ENCODE results near the gene RFK.

RFK gene

GRCh38 chr9:76377791-76378190 lies 16.4 kb downstream of the RFK start:
- TF ChIP-seq ZFX (IDR thresholded peaks at IDR 0.05) = no peak
- TF ChIP-seq, protein P1, sequence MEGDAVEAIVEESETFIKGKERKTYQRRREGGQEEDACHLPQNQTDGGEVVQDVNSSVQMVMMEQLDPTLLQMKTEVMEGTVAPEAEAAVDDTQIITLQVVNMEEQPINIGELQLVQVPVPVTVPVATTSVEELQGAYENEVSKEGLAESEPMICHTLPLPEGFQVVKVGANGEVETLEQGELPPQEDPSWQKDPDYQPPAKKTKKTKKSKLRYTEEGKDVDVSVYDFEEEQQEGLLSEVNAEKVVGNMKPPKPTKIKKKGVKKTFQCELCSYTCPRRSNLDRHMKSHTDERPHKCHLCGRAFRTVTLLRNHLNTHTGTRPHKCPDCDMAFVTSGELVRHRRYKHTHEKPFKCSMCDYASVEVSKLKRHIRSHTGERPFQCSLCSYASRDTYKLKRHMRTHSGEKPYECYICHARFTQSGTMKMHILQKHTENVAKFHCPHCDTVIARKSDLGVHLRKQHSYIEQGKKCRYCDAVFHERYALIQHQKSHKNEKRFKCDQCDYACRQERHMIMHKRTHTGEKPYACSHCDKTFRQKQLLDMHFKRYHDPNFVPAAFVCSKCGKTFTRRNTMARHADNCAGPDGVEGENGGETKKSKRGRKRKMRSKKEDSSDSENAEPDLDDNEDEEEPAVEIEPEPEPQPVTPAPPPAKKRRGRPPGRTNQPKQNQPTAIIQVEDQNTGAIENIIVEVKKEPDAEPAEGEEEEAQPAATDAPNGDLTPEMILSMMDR (conservative IDR thresholded peaks at IDR 0.05) = no peak
- H3K27ac ChIP-seq = no peak overlapping the region

- TF ChIP-seq, protein P1 (conservative IDR thresholded peaks at IDR 0.05) = no peak
- TF ChIP-seq ZFX (IDR thresholded peaks at IDR 0.05) = no peak
- H3K27ac ChIP-seq = peak overlapping the region; percentile 9
These were observed 19.3 kb downstream of the RFK start for GRCh38 chr9:76374783-76375559.

- peak overlapping the region; percentile 9; the same call in 1 of the 2 replicates for H3K27ac ChIP-seq
- TF ChIP-seq, protein P1 (conservative IDR thresholded peaks at IDR 0.05) = no peak
- TF ChIP-seq ZFX (IDR thresholded peaks at IDR 0.05) = no peak
These were observed 20.3 kb downstream of the RFK start for GRCh38 chr9:76373784-76374474.

DNA sequence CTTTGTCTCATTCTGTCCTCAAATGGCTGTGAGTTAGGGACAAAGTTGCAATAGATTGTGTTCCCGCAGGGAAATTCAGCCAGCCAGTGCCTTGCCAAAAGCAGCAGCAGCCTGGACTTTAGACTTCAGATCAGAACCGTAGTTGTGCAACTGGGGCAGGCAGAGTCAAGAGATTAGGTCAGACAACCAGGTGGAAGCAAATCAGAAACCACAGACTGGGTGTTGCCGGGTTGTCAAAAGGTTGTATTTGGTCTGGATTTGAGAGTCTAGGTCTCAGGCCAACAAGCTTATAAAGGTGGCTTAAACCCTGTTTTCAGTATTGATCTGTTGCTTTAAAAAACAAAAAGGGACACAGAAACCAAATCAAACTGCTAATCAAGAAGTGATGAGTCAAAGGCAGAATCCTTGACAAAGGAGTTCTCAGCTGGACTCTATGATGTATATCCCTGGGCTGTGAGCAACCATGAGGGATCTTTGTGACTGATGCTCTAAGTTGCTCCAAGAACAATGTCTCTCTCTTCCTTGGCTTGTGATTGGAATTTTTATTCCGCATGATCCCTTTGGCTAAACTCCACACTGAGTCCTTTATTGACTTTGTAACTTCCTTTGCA lies 20.9 kb downstream of the RFK start:
- TF ChIP-seq ZFX (IDR thresholded peaks at IDR 0.05) = no peak
- TF ChIP-seq, protein P1 (conservative IDR thresholded peaks at IDR 0.05) = no peak
- H3K27ac ChIP-seq = no peak overlapping the region

DNA sequence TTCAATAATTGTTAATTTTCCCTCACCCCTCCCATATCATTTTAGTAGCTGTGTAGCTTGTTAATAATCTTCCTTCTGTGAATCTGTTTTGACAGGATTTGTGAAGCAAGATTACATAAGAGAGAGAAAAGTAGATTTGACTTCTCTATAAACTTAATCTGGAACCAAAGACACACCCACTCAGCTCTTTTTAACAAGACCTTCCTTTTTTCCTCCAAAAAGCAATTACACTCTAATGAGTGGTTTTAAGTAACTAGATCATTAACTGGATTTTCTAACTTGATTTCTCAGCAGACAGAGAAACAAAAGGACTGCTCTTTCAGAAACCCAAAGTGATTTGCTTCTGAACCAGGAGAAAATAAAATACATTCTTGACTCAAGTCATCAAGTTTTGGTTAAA lies 21.9 kb downstream of the RFK start:
- no peak for TF ChIP-seq ZFX (IDR thresholded peaks at IDR 0.05)
- TF ChIP-seq, protein P1 (conservative IDR thresholded peaks at IDR 0.05) = no peak
- H3K27ac ChIP-seq = no peak overlapping the region

GRCh38 chr9:76371901-76372300 lies 22.3 kb downstream of the RFK start:
- H3K27ac ChIP-seq = no peak overlapping the region
- TF ChIP-seq ZFX (IDR thresholded peaks at IDR 0.05) = no peak
- TF ChIP-seq, protein P1 (conservative IDR thresholded peaks at IDR 0.05) = no peak

All from C4-2B (cell line).